Skin epidermis (tissue), 12 donors: Measurements from ENCODE around the gene TYW1B.
"Not testable (repeated sequence)": the region's sequence is repeated elsewhere in the genome, so short reads cannot be mapped to it uniquely, and the experiment has no call there.

Experiments
- H3K27ac ChIP-seq, 21 experiments: fragments of 200-600 bp; sonication (generic) in 11 of 21; one replicate each; pipeline ENCODE4 v1.5.0; 2020; ENCODE audit warnings: mild to moderate bottlenecking in 3 of 21, inconsistent platforms in 2 of 21, moderate library complexity in 2 of 21
- H3K4me3 ChIP-seq, 7 experiments: fragments of 200-600 bp; sonication (generic) in 2 of 7; one replicate each; pipeline ENCODE4 v1.5.0; 2020; ENCODE audit warnings: inconsistent platforms in 2 of 7, mild to moderate bottlenecking in 2 of 7, moderate library complexity in 1 of 7

The TYW1B gene

DNA sequence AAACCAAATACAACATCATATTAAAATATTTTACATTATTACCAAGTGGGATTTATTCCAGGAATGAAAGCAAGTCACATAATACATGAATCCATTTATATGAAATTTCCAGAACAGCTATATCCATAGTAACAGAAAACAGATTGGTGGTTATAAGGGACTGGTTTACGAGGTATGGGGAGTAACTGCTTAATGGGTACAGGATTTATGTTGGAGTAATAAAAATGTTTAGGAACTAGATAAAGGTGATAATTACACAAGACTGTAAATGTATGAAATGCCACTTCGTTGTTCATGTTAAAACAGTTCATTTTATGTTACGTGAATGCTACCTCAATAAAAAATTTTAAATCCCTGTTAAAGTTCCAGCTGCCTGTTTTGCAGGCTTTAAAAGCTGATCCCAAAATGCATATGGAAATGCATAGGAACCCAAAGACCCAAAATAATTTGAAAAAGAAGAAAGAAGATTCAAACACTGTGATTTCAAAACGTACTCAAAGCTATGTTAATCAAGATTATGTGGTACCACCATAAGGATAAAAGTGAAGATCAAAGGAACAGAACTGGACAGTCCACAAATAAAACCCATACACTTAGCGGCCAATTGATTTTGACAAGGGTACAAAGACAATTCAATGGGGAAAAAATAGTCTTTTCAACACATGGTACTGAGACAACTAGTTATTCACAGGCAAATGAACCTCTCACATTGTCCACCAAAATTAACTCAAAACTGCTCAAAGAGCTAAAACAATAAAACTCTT lies 186.3 kb downstream of the TYW1B start:
- H3K27ac ChIP-seq, H3K4me3 ChIP-seq: not testable (repeated sequence)

DNA sequence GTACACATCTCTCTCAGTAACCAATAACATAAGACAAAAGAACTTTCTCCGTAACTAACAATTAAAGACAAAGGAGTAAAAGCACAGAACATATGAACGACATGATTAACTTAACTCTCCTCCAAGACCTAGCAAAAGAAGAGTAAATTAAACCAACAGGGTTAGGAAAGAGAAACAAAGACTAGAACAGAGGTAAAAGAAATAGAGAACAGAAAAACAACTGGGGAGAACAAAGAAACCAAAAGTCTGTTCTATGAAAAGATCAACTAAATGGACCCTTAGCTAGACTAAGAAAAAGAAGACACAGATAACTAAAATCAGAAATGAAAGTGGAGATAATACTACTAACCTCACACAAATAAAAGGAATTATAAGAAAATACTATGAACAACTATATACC lies 187.3 kb downstream of the TYW1B start:
- not testable (repeated sequence) for H3K4me3 ChIP-seq, H3K27ac ChIP-seq

DNA sequence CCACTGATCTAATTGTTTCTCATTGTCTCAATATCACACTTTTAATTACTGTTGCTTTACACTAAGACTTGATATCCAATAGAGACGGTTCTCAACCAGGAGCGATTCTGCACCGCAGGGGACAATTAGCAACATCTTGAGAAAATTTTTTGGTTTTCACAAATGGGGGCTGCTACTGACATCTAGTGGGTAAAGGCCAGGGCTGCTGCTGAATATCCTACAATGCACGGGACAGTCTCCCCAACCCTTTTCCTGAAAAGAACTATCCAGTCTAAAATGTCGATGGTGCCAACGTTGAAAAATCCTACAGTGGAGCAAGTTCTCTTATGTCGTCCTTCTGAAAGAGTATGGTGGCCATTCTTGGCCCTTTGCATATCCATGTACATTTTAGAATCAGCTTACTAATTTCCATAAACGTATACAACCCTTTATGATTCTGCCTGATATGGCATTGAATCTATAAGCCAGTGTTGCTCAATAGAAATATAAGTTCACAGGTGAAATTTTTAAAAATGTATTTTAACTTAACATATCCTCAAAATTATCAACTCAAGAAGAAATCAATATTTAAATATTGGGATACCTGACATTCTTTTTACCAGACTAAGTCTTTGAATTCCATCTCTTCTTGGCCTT lies 192.6 kb downstream of the TYW1B start:
- not testable (repeated sequence) for H3K27ac ChIP-seq, H3K4me3 ChIP-seq

DNA sequence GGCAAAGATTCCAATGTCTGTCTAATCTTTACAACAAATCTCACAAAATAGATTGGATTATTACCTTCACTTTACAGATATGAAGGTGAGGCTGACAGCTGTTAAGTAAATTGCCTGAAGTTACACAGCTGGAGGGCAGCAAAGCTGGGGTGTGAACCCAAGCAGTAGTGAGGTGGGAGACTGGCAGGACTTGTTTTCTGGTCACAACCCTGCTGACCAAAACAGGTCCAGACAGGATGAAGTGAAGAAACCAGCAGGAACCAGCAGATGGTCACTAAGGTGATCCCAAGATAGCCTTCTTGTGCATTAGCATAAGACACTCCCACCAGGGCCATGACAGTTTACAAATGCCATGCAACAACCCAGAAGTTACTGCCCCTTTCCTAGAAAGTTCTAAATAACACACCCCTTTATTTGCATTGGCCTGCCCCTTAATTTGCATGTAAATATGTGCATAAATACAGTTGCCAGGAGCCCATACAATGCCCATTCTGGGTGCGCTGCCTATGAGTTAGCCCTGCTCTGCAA lies 195.2 kb downstream of the TYW1B start:
- H3K27ac ChIP-seq, H3K4me3 ChIP-seq: not testable (repeated sequence)

DNA sequence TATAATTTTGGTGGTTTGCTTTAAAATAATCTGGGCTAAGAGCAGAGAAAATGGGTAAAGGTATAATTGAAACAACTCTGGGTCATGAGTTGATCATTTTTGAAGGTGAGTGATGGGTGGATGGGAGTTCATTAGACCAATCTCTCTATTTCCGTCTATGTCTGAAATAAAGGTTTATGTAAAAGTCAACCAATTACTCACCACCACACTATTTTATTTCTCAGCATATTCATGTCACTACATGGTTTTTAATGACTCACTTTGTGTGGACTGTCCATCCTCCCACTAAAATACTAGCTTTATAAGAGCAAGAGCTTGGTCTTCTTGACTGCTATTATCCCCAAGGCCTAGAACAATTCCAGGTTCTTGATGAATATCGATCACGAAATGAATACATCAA lies 199.6 kb downstream of the TYW1B start:
- not testable (repeated sequence) for H3K27ac ChIP-seq, H3K4me3 ChIP-seq

DNA sequence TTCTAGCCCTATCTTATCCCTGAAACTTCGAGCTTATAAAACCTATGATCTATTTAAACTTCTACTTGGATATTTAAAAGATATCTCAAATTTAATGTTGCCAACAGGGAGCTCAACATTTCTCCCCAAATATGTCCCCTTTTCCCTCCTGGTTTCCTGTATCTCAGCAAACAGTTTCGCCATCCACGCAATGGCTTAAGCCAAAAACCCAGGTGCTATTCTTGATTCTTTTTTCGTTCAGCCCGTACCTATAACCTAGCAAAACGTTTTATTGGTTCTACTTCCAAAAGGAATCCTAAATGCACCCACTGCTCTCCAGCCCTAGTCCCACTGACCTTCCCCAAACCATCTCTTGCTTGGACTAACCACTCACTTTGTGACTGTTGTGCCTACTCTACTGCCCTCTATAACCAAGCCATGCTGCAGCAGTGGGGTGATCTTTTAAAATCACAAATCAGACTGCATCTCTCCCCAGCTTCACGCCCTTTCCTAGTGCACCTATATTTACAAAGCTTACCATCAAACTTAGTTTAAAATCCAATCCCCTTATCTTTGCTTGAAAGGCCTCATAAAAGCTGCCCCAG lies 201.5 kb downstream of the TYW1B start:
- not testable (repeated sequence) for H3K4me3 ChIP-seq, H3K27ac ChIP-seq

DNA sequence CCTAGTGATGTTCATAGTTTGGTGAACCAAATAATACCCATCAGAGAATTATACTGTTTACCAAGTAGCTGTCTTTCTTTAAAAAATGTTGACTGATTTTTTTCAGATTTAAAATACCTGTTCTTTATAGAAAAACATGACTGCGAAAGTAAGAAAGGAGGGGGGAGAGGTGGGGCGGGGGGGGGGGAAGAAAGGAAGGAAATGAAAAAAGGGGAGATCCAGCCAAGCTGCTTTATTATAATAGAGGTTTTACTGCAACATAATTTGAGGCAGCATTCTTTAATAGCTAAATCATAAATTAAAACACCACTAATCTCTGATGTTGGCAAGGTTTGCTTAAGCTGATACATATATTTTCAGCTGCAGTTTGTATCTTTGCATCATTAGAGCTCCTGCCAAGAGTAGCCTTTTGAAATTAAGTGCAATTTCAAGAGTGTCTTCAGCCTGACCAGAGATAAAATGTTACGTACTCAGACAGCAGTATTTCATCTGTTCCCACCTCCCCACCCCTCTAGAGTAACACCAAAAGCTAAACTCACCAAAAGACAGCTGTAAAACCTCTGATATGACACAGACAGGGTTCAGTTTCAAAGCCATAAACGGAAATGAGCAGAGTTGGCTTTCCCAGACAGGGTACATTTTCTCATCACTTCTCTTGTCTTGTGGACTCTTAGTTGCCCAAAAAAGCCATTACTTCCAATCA lies 202.1 kb downstream of the TYW1B start:
- not testable (repeated sequence) for H3K4me3 ChIP-seq, H3K27ac ChIP-seq

DNA sequence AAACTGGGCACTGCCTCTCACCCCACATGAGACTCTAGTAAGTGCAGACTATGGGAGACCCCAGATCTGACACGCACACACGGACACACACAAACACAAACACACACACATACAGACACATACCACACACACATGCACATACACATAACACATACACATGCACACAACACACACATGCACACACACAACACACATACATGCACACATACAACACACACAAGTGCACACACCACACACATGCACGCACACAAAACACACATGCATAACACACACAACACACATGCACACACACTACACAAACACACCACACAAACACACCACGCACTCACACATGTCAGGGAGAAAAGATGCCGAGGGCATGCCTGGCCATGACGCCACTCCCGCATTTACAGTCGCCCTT lies 205.5 kb downstream of the TYW1B start:
- H3K4me3 ChIP-seq: no peak overlapping the region
- H3K27ac ChIP-seq: no peak overlapping the region

DNA sequence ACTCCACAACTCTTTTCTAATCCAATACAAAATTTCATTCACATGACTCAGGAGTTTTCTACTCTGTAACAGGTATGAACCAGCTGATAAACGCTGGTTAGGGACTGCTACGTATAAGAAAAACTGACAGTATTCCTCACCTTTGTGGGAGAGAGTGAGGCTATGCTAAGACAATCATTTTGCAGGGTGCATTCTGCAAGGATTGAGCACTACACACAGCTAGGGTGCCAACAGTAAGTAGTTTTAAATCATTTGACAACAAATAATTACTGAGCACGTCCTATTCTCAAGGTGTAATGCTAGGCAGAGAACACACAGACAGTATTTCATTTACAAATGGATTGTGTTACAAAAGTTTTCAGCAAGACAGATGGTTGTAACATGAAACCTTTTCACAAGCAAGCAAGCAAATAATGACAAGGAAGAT lies 206.2 kb downstream of the TYW1B start:
- not testable (repeated sequence) for H3K4me3 ChIP-seq, H3K27ac ChIP-seq

DNA sequence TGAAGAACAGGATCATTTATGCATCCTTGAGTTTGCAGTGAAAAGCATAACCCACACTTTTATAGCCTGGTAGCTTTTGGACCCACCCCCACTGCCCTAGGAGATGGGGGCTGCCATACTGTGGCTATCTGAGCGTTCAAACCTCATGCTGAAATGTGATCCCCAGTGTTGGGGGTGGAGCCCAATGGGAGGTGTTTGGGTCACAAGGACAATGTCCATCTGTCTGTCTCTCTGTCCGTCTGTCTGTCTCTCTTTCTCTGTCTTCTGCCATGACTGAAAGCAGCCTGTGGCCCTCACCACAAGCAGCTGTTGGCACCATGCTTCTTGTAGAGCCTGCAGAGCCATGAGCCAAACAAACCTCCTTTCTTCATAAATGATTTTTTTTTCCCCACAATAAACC lies 207.1 kb downstream of the TYW1B start:
- not testable (repeated sequence) for H3K27ac ChIP-seq, H3K4me3 ChIP-seq

DNA sequence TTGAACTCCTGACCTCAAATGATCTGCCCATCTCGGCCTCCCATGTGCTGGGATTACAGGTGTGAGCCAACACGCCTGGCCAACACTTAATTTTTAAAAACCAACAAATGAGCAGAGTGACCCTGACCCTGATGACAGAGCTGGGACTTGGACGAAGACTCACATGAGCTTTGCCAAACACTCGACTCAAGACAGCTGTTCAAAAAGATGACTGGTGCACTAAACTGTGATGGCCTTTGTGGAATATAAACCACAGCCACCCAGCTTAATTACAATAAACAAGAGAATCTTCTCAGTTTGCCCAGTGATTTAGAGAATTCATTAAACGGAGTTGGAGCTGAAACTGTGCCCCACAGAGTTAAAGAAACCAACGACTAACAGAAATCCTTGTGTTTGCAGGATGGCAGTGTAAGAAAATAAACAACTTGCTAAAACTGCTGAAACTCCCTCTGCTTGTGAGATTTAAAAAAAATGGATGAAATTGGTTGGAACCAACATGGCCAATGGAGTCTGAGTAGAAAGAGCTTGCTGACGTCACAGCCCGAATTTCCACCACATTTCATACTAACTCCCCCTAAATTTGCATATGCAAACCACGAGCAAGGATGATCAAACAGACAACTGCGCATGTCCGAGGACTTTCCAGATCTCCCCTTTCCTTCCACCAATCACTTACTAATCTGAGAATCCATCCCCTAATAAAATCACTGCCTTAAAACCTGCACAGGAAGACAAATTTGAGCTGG lies 209.4 kb downstream of the TYW1B start:
- H3K27ac ChIP-seq, H3K4me3 ChIP-seq: not testable (repeated sequence)

DNA sequence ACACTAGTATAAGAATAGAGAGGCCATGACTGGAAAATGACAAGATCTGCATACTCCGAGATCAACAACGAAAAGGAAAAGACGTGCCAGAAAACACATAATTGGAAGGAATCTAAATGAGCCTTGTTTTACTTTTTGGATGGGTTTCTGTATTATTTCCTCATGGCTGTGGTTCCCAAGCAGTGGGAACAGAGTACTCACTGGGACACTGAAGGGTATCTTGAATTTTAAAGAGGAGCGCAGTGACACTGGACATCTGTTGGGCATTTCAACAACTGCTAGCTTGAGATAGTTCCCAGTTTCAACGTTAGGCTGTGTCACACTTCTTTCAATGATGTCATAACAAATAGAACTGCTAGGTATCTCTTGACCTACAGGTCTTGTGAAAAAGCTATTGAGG lies 218.2 kb downstream of the TYW1B start:
- H3K27ac ChIP-seq, H3K4me3 ChIP-seq: not testable (repeated sequence)

DNA sequence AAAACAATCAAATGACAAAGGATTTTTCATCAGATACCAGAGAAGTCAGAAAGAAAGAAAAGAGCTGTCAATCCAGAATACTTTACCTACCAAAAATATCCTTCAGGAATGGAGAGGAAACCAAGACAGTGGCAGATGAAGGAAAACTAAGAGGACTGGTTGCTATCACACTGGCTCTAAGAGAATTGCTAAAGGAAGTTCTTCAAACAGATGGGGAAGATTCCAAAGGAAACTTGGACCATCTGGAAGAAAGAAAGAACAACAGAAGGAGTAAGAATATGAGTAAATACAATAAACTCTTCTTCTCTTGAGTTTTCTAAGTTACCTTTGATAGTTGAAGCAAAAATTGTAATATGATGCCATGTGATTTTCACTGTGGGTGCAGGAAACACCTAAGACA lies 220.0 kb downstream of the TYW1B start:
- H3K4me3 ChIP-seq, H3K27ac ChIP-seq: not testable (repeated sequence)

DNA sequence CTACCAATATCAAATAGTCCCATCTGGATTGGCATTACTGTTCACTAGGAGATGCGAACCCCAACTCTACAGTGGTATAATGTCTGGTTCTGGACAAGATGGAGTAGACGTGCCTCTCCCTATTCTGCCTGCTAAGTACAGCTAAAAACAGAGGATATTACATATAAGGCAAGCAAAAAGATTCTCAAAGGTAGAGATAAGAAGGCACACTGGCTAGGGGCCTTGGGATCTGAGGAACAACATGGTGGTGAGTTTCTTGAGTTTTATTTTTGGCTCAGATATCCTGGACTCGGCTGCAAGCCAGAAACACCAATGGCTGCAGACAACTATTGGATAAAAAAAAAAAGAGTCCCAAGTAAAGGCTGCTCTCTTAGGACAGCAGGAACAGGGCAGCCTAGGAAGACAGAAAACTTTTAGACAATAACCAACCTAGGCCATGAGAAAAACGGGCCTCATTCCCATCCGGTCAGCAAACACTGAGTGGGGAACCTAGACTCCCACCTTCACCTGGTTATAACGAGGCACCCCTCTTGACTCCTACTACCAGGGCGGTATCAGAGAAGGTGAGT lies 222.1 kb downstream of the TYW1B start:
- H3K4me3 ChIP-seq, H3K27ac ChIP-seq: not testable (repeated sequence)

DNA sequence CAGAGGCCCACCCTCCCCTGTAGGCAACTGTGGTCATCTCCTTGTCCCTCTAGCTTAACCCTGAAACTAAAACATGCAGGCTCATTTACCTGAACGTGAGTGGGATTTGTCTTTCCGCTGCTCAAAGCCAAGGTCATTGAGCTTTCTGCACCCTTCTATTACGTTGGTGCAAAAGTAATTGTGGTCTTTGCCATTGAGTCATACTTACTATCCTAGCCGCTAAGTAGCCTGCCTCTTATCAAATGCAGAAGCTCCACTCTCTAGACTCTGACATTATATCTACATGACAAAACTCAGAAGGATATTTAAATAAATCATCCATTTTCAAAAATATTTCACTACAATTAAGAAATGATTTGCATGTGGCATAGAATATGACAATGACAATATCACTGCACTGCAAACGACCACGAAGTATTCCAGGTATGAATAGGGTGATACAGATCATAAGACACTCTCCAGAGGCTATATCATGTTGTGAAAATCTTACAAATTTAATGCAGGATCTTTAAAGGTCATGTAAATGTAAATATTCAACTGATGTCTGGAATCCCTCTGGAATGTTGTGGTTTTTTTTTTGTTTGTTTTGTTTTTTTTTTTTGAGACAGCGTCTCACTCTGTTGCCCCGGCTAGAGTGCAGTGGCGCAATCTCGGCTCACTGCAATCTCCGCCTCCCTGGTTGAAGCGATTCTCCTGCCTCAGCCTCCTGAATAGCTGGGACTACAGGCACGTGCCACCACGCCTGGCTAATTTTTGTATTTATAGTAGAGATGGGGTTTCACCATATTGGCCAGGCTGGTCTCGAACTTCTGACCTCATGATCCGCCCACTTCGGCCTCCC lies 223.0 kb downstream of the TYW1B start:
- H3K4me3 ChIP-seq, H3K27ac ChIP-seq: not testable (repeated sequence)

DNA sequence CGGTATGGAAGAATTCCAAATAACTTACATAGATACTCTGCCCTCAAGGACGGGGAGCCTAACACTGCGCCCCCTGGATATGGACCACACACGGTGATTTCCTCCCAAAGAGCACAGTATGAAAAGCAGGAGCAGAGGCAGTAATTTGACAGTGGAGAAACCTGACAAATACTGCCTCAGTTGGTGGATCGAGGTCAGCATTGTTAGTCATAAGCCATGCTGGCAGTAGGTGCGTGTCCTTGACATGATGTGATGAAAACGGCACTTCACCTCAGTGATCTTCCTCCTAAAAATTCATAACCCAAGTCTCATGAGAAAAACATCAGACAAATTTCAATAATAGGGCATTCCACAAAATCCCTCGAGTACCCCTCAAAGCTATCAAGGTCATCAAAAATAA lies 224.5 kb downstream of the TYW1B start:
- not testable (repeated sequence) for H3K4me3 ChIP-seq, H3K27ac ChIP-seq

DNA sequence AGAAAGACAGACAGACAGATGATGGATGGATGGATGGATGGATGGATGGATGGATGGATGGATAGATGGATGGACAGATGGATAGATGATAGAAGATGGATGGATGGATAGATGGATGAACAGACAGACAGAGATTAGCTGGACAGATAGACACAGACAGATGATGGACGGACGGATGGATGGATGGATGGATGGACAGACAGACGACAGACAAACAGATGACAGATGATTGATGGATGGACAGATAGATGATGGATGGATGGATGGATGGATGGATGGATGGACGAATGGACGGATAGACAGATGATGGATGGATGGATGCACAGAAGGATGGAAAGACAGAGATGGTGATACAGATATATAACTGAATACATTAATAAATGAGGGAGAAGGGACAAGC lies 224.9 kb downstream of the TYW1B start:
- Histone ChIP-seq H3K27ac (no peak overlapping the region), H3K4me3 (no peak overlapping the region)

DNA sequence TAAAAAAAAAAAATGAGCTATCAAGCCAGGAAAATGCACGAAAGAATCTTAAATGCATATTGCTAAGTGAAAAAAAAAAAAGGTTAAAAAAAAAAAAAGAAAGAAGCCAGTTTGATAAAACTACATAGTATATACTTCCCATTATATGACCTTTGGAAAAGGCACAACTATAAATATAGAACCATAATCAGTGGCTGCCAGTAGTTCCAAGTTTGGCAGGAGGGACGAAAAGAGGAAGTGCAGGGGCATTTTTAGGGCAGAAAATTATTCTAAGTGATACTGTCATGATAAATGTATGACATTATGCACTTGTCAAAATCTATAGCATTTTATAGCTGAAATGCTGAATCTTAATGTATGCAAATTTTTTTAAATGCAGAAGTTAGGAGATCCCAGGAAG lies 226.3 kb downstream of the TYW1B start:
- H3K4me3 ChIP-seq, H3K27ac ChIP-seq: not testable (repeated sequence)

DNA sequence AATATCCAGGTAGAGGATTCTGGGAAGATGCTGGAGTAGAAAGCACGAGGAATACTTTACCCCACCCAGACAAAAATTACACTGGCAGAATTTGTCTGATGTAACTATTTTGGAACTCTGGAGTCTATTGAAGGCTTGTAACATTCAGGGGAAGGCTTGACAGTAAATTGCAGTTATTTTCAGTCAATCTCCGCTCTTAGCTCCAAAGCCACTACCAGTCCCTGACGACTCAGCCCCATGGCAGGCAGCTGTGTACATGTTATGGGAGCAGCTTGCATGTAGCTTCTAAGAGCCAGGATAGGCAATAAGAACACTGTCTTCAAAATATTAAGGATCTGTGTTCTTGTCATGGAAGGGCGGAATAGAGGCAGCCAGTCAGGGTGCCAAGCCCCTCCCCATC lies 238.0 kb downstream of the TYW1B start:
- H3K27ac ChIP-seq, H3K4me3 ChIP-seq: not testable (repeated sequence)
